Measurements from ENCODE around the gene CHCHD5. TPM values are rescaled to one million over a fixed set of nuclear protein-coding genes. Genes with fewer than 3 reads are reported as not detected.

CHCHD5 gene
- total RNA-seq, 1 experiment from 2014 or later, result 33.2 TPM

GRCh38 chr2:112605926-112606325 is 21.5 kb downstream of the CHCHD5 start (continued):
- no peak for TF ChIP-seq ZSCAN18 (CRISPR knock-in tag; IDR thresholded peaks at IDR 0.05)
- TF ChIP-seq JUN (CRISPR knock-in tag; IDR thresholded peaks at IDR 0.05), result no peak

GRCh38 chr2:112606547-112606946 is 22.1 kb downstream of the CHCHD5 start:
- ATAC-seq (no peak), DNase-seq (ENCODE audit: low spot score) (no peak)
- Mint-ChIP-seq H3K27ac (peak overlapping the region; percentile 3; the same call in 1 of the 2 replicates), H3K4me1 (no peaks in the 10 kb centered on the region), H3K4me3 (no peak overlapping the region), H3K9me3 (peaks cover 11% of the 10 kb centered on the region), H3K36me3 (no peaks in the 10 kb centered on the region), H3K27me3 (ENCODE audit: low read depth) (peaks cover 11% of the 10 kb centered on the region)
- ChIA-PET POLR2A (interaction anchor here (0.8 kb wide), 1 partner anchor 39 kb away, joined by 3 read pairs; the partner anchor contains the start of gene SLC20A1), CTCF (interaction anchor here (0.8 to 2.9 kb wide), 5 partner anchors 21 to 335 kb away, joined by 5 to 12 read pairs (median 6); partner anchors contain the start of gene SLC20A1)
- TF ChIP-seq CREM (CRISPR knock-in tag; IDR thresholded peaks at IDR 0.05), result no peak
- no peak for TF ChIP-seq E2F1 (CRISPR knock-in tag; IDR thresholded peaks at IDR 0.05)
- no peak for TF ChIP-seq ERG (CRISPR knock-in tag; IDR thresholded peaks at IDR 0.05)
- TF ChIP-seq IRF1 (CRISPR knock-in tag; IDR thresholded peaks at IDR 0.05), result no peak
- TF ChIP-seq ELF4 (CRISPR knock-in tag; IDR thresholded peaks at IDR 0.05; ENCODE audit: low read depth), result no peak
- TF ChIP-seq ZNF425 (CRISPR knock-in tag; conservative IDR thresholded peaks at IDR 0.05), result no peak
- TF ChIP-seq HMGXB4 (CRISPR knock-in tag; IDR thresholded peaks at IDR 0.05), result no peak
- TF ChIP-seq ETV6 (CRISPR knock-in tag; IDR thresholded peaks at IDR 0.05), result no peak
- no peak for TF ChIP-seq ZNF396 (CRISPR knock-in tag; IDR thresholded peaks at IDR 0.05; ENCODE audit: borderline replicate concordance)
- TF ChIP-seq CBFB (CRISPR knock-in tag; IDR thresholded peaks at IDR 0.05; ENCODE audit: low read depth), result no peak
- TF ChIP-seq ZNF232 (CRISPR knock-in tag; IDR thresholded peaks at IDR 0.05), result no peak
- TF ChIP-seq ZNF138 (CRISPR knock-in tag; conservative IDR thresholded peaks at IDR 0.05), result no peak

Data from WTC11 (cell line).